Measurements from ENCODE around the gene HDGF.
"Not testable (repeated sequence)": the region's sequence is repeated elsewhere in the genome, so short reads cannot be mapped to it uniquely, and the experiment has no call there.

Gene HDGF

DNA sequence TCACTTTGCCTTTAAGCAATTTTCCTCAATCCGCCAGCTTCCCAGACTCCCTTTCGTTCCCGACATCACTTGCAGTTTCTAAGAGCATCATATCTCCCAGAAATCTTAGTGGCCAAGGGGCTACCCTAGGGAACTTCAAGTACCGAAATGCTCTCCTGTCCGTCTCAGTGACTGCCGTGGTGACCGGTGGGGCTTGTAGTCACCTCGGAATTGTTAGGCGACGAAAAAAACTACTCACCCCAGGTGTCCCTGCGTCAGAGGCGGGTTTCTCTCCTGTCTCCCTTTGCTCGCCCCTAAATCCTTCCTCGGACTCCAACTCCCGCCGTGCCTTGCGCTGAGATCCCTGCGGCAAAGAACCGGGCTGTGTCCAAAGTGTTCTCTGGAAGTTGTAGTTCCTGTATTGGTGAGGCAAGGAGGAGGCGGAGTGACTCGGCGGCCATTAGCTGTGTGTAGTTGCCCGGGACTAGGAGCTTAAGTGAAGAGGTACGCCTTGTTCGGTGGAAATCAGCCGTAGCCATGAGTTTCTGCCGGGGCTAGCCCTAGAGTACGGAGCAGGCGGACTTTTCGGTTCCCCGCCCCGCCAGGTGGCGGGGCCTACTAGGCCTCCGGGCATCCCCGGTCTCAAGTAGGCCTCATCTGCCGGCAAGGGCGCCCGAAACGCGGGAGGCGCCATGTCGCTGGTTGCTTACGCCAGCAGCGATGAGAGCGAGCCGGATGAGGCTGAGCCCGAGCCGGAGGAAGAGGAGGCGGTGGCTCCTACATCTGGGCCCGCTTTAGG lies 15.8 kb upstream of the HDGF start, which contains the start of gene PRCC:
Gene PRCC (plus strand): TSS at position 435 of the 778 bp plus-strand sequence. CDS start 237 bp downstream, at position 672.
- peak within 1 kb of the TSS; percentile 97 for H3K4me3 ChIP-seq (ENCODE audit: low read depth, low read length)
- no peak for TF ChIP-seq CTCF (IDR thresholded peaks at IDR 0.05; ENCODE audit: low read depth, low read length)

DNA sequence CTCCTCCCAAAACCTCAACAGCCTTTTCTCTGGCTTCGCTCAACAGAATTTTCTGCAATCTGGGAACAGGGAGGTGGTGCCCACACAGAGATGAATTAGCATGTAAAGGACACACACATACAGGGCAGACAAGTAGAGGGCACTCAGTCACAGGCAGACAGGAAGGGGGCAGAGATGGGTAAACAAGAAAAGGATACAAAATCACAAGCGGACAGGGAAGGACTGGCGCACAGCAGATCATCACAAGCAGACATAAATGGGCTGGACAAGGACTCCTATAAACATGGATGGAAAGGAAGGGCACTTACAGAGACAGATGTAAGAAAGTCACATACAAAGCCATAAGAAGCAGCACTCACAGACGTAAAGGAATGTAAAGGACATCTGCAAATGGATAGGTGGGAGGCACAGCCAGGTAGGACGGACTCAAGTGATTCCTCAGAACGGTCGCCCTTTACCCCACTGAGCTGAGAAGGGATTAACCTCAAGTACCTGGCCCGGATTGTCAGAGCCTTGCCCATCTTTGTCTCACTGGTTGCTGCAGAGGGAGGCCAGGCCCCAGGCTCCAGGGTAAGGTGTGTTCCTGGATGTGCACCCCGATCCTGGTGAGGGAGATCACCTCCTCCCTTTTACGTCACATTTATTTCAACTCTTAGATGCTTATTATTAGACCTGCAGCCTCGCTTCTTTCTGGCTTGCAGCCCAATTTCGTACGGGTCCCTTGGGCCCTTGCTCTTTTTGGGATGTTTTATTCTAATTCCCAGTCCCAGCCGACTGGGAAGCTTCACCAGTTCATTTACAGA lies 15.0 kb upstream of the HDGF start:
- TF ChIP-seq CTCF (IDR thresholded peaks at IDR 0.05; ENCODE audit: low read depth, low read length), result no peak
- peak overlapping the region; percentile 97 for H3K4me3 ChIP-seq (ENCODE audit: low read depth, low read length)

GRCh38 chr1:156765666-156766065 lies 14.2 kb upstream of the HDGF start:
- TF ChIP-seq CTCF (IDR thresholded peaks at IDR 0.05; ENCODE audit: low read depth, low read length), result no peak
- H3K4me3 ChIP-seq (ENCODE audit: low read depth, low read length), result no peak overlapping the region; the same call in 1 of the 2 replicates

DNA sequence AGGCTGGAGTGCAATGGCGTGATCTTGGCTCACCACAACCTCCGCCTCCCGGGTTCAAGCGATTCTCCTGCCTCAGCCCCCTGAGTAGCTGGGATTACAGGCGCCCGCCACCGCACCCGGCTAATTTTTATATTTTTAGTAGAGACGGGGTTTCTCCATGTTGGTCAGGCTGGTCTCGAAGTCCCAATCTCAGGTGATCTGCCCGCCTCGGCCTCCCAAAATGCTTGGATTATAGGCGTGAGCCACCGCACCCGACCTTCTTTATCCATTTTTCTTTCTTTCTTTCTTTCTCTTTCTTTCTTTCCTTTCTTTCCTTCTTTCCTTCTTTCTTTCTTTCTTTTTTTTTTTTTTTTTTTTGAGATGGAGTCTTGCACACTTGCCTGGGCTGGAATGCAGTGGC lies 13.7 kb upstream of the HDGF start:
- not testable (repeated sequence) for H3K4me3 ChIP-seq (ENCODE audit: low read depth, low read length)

- H3K4me3 ChIP-seq (ENCODE audit: low read depth, low read length), result no peak overlapping the region
- no peak for TF ChIP-seq CTCF (IDR thresholded peaks at IDR 0.05; ENCODE audit: low read depth, low read length)
These were observed 9.3 kb upstream of the HDGF start for GRCh38 chr1:156760796-156761104.

DNA sequence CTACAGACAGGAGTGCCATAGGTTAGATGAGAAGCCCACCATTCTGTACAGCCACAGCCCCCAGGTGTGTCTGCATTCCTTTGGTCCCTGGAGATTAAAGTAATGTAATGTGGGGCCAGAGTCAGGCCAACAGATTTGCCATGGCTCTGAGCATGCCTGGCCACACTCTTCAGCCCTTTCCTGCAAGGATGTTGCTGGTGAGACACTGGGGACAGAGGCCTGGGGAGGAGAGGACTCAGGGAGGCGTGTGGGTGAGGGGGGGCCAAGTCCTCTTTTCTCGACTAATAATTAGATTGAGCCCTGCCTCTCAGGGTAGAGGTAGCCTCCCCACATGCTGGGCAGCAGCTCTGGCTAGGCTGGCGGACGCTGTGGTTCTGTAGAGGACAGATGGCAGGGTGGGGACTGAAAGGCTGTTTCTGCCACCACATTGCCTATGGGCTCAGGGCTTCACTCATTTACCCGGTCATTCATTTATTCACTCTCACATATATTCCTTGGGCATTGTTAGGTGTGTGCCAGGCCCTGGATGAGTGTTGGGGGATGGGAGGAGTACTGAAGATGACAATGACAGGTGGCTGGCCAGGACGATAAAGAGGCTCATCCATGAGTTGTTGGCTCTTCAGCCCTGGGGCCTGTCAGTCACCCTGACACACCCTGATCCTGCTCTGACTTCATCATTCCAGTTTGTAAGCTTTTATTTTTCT lies 8.8 kb upstream of the HDGF start:
- no peak overlapping the region for H3K4me3 ChIP-seq (ENCODE audit: low read depth, low read length)
- no peak for TF ChIP-seq CTCF (IDR thresholded peaks at IDR 0.05; ENCODE audit: low read depth, low read length)

GRCh38 chr1:156757572-156758253 lies 6.2 kb upstream of the HDGF start:
- H3K4me3 ChIP-seq (ENCODE audit: low read depth, low read length), result not testable (repeated sequence)

All from WI38 (cell line).